Frontal cortex (tissue), 4 donors: ENCODE data around the gene S100A10. TPM values are rescaled to one million over a fixed set of nuclear protein-coding genes. Genes with fewer than 3 reads are reported as not detected.
A peak's percentile ranks its signal among the peaks of the same experiment; 100 is the strongest.

ENCODE experiments used
- DNase-seq, 2 donors: peaks; one replicate each; pipeline ENCODE4 v3.0.0; 2012; ENCODE audit warnings: low spot score in 2 of 2
- FAIRE-seq: peaks from 2 replicates; lab custom pipeline; 2012; peaks lifted over from hg19 to GRCh38; lab: Jason Lieb, UNC
- total RNA-seq: library from RNA; depleted of rRNA; stranded (reverse); fragments of >200 nt; gene quantifications from one replicate; pipeline ENCODE4 v1.2.3, GENCODE V29; 2014
- donor health status: control.
- donor health status: control.
- donor health status: control.

The S100A10 gene
- total RNA-seq, 1 donor from 2014 or later = 2.4 TPM

DNA sequence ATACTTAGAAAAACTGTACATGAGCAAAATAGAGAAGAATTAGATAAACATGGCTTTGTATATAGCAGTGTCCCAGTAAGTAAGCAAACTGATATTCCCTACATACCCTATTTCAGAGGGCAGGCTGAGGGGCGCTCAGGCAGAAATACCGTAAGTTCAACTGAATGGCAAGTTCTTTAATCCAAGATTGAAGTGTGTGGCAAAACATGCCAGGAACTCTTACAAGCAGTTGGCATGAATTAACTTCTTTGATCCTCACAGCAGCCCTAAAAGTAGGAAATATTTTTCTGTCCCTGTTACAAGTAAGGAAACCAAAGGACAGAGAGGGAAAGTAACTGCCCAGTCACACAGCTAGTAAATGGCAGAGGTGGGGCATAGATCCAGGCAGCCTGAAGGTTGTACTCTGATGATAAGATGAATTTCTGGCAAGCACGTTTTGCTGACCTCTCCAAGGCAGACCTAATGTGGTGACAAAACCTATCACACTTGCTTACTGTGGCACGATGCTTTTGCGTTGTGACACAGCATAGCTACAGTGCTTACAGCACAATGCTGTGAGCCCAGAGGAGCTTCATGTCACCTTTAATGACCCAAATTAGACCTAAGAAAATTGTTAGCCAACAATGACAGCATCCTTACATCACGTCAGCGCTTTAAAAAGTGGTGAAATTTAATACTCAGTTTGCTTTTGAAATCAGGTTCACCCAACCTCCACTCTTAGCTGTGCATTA, 49.4 kb downstream of the S100A10 start:
- DNase-seq (no peak), FAIRE-seq (no peak)

DNA sequence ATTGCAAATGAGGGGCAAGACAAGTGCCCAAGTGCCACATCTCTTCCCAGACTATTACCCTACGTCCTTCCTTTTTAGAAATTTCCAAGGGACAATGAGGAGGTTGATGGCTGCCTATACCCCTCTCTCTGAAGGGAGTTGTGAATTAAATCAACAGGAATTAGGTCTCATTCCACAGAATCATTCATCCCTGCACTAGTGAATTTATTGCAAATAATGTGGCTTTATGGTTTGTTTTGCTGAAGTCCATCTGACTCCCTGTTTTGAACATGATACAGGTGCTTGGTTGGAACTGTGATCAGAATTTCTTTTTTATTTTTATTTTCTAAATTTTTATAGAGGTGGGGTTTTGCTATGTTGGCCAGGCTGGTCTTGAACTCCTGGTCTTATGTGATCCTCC, 50.1 kb downstream of the S100A10 start:
- no peak for DNase-seq
- no peak for FAIRE-seq

DNA sequence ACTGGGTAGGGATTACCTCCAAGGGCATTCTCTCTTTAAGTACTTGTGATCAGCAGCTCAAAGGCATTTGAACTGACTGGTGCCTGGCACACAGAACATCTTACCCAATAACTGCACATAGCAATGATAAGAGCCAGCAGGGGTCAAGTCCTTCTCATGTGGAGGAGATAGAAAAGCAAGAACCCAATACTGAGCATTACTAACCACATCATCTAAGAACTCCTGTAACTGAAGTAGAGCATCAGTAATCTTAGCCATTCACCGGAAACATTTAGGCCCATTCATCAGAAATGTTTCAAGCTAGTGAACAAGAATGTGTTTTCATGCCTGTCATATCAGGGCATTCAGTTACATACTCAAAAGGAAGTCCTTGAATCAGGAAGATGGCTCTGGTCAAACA, 50.8 kb downstream of the S100A10 start:
- DNase-seq (no peak), FAIRE-seq (no peak)

DNA sequence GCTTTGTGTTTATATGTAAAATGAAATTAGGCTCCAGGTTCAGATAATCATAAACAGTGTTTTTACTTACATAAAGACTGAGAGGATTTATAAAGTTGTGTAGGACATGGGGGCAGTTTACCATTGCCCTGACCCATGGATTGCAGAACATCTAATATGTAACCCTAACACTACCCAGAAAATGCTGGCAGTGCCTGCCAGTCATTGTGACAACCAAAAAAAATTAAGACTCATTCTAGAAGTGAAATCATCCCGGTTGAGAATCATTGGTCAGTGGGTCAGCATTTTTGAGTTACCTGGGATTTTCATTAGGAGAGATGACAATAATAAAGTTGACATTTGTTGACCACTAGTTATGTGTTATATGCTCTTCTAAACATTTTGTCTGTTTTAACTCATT, 53.1 kb downstream of the S100A10 start:
- FAIRE-seq = no peak
- no peak for DNase-seq

DNA sequence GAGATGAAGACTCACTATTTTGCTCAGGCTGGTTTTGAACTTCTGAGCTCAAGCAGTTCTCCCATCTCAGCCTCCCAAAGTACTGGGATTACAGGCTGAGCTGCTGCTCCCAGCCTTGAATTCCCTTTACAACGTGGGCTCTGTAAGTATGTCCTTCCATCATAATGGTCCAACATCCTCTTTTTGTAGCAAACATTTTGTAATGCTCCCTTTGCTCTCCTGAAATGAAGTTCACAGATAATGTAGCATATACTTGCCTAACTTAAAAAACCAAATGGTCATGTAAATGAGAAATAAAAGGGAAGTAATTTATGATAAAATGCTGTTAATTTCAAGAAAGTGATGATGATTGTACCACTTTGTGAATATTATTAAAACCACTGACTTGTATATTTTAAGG, 53.9 kb downstream of the S100A10 start:
- DNase-seq (no peak), FAIRE-seq (no peak)

DNA sequence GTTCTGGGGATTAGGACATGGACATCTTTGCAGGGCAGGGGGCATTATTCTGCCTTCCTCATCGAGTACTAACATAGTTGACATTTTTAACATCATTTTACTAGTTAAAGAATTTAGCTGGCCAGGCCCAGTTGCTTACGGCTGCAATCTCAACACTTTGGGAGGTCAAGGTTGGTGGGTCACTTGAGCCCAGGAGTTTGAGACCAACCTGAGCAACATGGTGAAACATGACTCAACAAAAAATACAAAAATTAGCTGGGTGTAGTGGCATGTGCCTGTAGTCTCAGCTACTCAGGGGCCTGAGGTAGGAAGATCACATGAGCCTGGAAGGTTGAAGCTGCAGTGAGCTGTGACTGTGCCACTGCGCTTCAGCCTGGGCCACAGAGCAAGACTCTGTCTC, 54.5 kb downstream of the S100A10 start:
- DNase-seq (no peak), FAIRE-seq (no peak)

DNA sequence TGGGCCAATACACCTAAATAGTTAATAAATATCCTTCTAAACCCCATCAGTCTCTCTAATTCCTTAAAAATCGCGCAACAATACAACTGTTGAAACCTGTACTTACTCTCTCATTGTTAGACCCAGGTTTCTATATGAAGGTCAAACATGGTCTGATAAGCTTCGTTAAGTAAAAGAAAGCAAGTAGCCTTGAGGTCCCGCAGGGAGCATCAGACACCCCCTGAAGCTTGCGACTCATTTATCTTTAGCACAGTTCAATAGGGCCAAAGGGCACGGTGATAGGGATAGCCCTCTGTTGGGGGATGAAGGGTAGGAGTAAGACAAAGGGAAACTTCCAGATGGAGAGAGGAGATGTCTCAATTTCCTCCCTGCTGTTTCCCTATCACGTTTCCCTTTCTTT, 57.0 kb downstream of the S100A10 start:
- DNase-seq (no peak), FAIRE-seq (no peak)

DNA sequence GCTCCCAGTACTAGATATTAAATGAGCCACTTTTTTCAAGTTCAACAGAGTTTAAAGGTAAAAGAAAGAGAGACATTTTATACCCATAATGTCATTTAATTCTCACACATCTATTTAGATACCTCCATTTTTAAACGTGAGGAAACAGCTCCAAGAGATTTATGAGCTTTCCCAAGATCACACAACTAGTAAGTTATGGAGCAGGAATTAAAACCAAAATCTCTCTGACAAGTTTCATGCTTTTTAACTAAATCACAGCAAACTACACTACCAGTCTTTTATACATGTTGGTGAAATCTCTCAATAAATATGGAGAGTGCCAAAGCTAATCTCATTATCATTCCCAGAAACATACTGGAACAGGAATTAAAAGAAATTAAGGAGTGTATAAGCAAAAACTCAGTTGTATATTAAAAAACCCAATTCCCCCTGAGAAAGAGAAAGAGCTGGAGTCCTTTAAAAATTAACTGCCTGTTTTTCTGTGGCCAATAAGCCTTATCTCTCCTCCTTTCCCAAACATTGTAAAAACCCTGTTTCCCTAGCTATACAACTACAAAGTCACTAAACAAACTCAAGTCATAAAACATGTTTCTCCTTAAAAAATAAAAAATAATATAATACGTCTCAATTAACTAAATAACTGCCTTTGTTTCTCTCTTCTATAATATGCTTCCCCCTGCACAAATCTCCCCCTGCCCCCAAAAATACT, 57.6 kb downstream of the S100A10 start:
- FAIRE-seq (no peak), DNase-seq (no peak)

DNA sequence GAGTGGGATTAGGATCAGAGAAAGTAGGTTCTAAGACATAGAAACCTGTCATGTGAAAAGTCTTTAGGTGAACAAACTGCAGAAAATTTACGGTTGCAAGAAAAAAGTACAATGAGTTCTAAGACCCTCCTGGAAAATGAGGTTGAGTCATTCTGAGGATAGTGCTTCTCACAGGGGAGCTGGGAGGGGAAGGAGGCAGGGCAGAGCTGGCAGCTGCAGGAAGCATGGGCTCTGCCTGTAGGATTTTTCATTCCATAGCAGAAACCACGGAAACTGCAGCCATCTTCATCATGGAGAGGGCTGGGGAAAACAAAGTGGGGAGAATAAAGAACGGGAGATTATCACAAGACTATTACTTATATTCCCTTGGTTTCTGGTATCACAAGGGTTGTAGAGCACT, 58.5 kb downstream of the S100A10 start:
- FAIRE-seq (no peak), DNase-seq (no peak)

DNA sequence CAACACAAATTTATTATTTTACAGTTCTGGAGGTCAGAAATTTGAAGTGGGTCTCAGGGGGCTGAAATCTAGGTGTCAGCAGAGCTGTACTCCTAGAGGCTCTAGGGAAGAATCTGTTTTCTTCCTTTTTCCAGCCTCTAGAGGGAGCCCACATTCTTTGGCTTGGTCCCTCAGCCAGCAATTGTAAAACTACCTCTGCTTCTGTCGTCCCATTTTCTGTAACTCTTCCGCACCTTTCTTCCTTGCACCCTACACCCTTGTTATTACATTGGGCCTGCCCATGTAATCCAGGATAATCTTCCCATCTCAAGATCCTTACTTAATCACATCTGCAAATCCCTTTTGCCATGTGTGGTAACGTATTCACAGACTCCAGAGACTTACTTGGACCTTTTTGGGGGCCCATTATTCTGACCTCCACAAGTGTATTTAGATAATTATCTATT, 59.6 kb downstream of the S100A10 start:
- DNase-seq (peak; percentile 11 to 42), FAIRE-seq (no peak)

Other genes starting within 250 kb of the S100A10 start
- 73.4 TPM for gene MRPL9, start 230.4 kb downstream of the S100A10 start, total RNA-seq
- 17.1 TPM for gene TDRKH, start 203.4 kb downstream of the S100A10 start, total RNA-seq
- gene LINGO4, start 188.4 kb downstream of the S100A10 start, total RNA-seq = not detected
- gene RORC, start 162.1 kb downstream of the S100A10 start, total RNA-seq = under 0.01 TPM
- gene C2CD4D, start 154.0 kb downstream of the S100A10 start, total RNA-seq = under 0.01 TPM
- not detected for gene THEM5, start 140.1 kb downstream of the S100A10 start, total RNA-seq
- 5.3 TPM for gene THEM4, start 84.3 kb downstream of the S100A10 start, total RNA-seq
- 1.6 TPM for gene S100A11, start 43.1 kb upstream of the S100A10 start, total RNA-seq
- gene TCHHL1, start 95.2 kb upstream of the S100A10 start, total RNA-seq = not detected
- gene TCHH, start 121.6 kb upstream of the S100A10 start, total RNA-seq = under 0.01 TPM
- not detected for gene RPTN, start 165.4 kb upstream of the S100A10 start, total RNA-seq
- not detected for gene HRNR, start 230.3 kb upstream of the S100A10 start, total RNA-seq